Measurements from ENCODE around the gene CRACDL.

DNA sequence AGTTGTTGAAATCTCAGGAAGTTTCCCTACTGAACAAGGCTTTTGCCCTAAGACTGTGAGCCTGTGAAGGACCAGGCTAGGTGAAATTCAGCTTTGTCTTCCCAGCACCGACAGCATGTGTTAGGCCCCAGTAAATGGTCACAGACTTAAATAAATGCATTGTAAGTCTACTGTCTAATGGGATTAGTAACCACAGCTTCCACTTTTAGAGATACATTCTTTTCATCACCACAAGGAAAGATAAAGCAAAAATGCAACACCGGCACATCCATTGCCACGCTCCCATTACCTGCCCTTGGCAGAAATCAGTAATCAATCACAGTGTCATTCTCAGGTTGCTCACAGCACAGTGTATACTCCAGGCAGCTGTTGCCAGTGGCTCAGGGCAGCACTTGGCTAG, 59.3 kb downstream of the CRACDL start:
- TF ChIP-seq, protein P1, sequence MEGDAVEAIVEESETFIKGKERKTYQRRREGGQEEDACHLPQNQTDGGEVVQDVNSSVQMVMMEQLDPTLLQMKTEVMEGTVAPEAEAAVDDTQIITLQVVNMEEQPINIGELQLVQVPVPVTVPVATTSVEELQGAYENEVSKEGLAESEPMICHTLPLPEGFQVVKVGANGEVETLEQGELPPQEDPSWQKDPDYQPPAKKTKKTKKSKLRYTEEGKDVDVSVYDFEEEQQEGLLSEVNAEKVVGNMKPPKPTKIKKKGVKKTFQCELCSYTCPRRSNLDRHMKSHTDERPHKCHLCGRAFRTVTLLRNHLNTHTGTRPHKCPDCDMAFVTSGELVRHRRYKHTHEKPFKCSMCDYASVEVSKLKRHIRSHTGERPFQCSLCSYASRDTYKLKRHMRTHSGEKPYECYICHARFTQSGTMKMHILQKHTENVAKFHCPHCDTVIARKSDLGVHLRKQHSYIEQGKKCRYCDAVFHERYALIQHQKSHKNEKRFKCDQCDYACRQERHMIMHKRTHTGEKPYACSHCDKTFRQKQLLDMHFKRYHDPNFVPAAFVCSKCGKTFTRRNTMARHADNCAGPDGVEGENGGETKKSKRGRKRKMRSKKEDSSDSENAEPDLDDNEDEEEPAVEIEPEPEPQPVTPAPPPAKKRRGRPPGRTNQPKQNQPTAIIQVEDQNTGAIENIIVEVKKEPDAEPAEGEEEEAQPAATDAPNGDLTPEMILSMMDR (IDR thresholded peaks at IDR 0.05), result no peak
- no peak for TF ChIP-seq POLR2A (IDR thresholded peaks at IDR 0.05)

Data from prostate gland (tissue), 2 donors.